ENCODE measurements around the gene USP17L18. TPM values are rescaled to one million over a fixed set of nuclear protein-coding genes. Genes with fewer than 3 reads are reported as not detected.
A peak's percentile ranks its signal among the peaks of the same experiment; 100 is the strongest.
"Not testable (repeated sequence)": the region's sequence is repeated elsewhere in the genome, so short reads cannot be mapped to it uniquely, and the experiment has no call there.

USP17L18 gene
- total RNA-seq, 2 experiments from 2014 or later = not detected

DNA sequence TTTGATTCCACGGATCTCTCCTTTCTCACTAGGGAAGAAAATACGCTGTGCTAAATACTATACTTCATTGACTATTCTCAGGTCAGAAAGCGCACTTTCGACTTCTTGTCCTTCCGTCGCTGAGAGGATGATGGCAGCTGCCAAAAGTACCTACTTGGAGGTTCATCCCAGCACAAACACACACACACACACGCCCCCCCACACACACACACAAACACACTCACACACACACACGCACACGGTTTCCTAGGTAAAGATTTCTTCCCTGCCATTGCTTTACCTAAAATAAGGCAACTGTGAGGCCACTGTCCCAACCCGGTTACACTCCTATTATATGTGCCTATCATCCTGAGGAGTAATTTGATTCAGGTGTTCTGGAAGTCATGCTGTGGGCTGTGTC lies 23.3 kb downstream of the USP17L18 start:
- H3K27ac Mint-ChIP-seq; H3K9me3 Mint-ChIP-seq; H3K27me3 Mint-ChIP-seq; H3K36me3 Mint-ChIP-seq; POLR2A ChIA-PET; H3K4me3 Mint-ChIP-seq; H3K4me1 Mint-ChIP-seq; ATAC-seq (ENCODE audit: low read depth): not testable (repeated sequence)
- peak; percentile 49 for DNase-seq

Other genes with a start within 250 kb of the USP17L18 start
- not detected for gene FAM90A26, start 78.2 kb upstream of the USP17L18 start, total RNA-seq
- gene USP17L10, start 38.0 kb upstream of the USP17L18 start, total RNA-seq = not detected
- gene USP17L11, start 33.2 kb upstream of the USP17L18 start, total RNA-seq = not detected
- not detected for gene USP17L12, start 28.5 kb upstream of the USP17L18 start, total RNA-seq
- gene USP17L13, start 23.7 kb upstream of the USP17L18 start, total RNA-seq = not detected
- not detected for gene USP17L15, start 14.2 kb upstream of the USP17L18 start, total RNA-seq
- not detected for gene USP17L17, start 4.8 kb upstream of the USP17L18 start, total RNA-seq
- gene USP17L19, start 4.7 kb downstream of the USP17L18 start, total RNA-seq = not detected
- gene USP17L20, start 9.5 kb downstream of the USP17L18 start, total RNA-seq = not detected
- not detected for gene USP17L21, start 14.2 kb downstream of the USP17L18 start, total RNA-seq
- gene USP17L22, start 19.0 kb downstream of the USP17L18 start, total RNA-seq = not detected
- not detected for gene USP17L24, start 76.5 kb downstream of the USP17L18 start, total RNA-seq
- not detected for gene USP17L25, start 81.3 kb downstream of the USP17L18 start, total RNA-seq
- gene USP17L26, start 86.0 kb downstream of the USP17L18 start, total RNA-seq = not detected
- gene USP17L5, start 90.8 kb downstream of the USP17L18 start, total RNA-seq = not detected
- not detected for gene USP17L27, start 95.5 kb downstream of the USP17L18 start, total RNA-seq
- gene USP17L28, start 100.3 kb downstream of the USP17L18 start, total RNA-seq = not detected
- gene USP17L29, start 105.0 kb downstream of the USP17L18 start, total RNA-seq = not detected
- not detected for gene USP17L30, start 114.5 kb downstream of the USP17L18 start, total RNA-seq
- gene DEFB131A, start 195.8 kb downstream of the USP17L18 start, total RNA-seq = not detected